Measurements from ENCODE around the gene TP53AIP1.

TP53AIP1 gene

GRCh38 chr11:128904656-128905344 is 37.9 kb downstream of the TP53AIP1 start:
- DNase-seq: peak; percentile 69

- DNase-seq: no peak
These were observed 38.4 kb downstream of the TP53AIP1 start for GRCh38 chr11:128904303-128904655.

GRCh38 chr11:128903248-128904061 is 39.2 kb downstream of the TP53AIP1 start:
- DNase-seq: no peak

GRCh38 chr11:128902515-128903066 is 40.1 kb downstream of the TP53AIP1 start:
- no peak for DNase-seq

GRCh38 chr11:128901653-128902514 is 40.8 kb downstream of the TP53AIP1 start:
- DNase-seq: no peak

- DNase-seq: no peak
These were observed 42.2 kb downstream of the TP53AIP1 start for GRCh38 chr11:128900468-128900867.

GRCh38 chr11:128898580-128899344 is 43.9 kb downstream of the TP53AIP1 start:
- DNase-seq: no peak

- DNase-seq: no peak
These were observed 44.8 kb downstream of the TP53AIP1 start for GRCh38 chr11:128897826-128898225.

GRCh38 chr11:128896356-128896755 is 46.3 kb downstream of the TP53AIP1 start:
- no peak for DNase-seq

- no peak for DNase-seq
These were observed 47.1 kb downstream of the TP53AIP1 start for GRCh38 chr11:128895526-128895925.

- no peak for DNase-seq
These were observed 48.0 kb downstream of the TP53AIP1 start for GRCh38 chr11:128894685-128895084.

GRCh38 chr11:128894286-128894681 is 48.4 kb downstream of the TP53AIP1 start:
- no peak for DNase-seq

GRCh38 chr11:128893578-128894285 is 48.9 kb downstream of the TP53AIP1 start:
- DNase-seq: no peak

GRCh38 chr11:128892866-128893565 is 49.7 kb downstream of the TP53AIP1 start:
- DNase-seq: no peak

- no peak for DNase-seq
These were observed 50.7 kb downstream of the TP53AIP1 start for GRCh38 chr11:128891913-128892398.

GRCh38 chr11:128890543-128891368 is 51.9 kb downstream of the TP53AIP1 start, which contains the start of gene KCNJ5:
Gene KCNJ5, plus strand, starts transcription at chr11:128891356. Its CDS starts 19,918 bp downstream, at chr11:128911274.
- DNase-seq: peak; percentile 67

- DNase-seq: no peak
These were observed 52.5 kb downstream of the TP53AIP1 start for GRCh38 chr11:128890216-128890542.

- DNase-seq: no peak
These were observed 52.9 kb downstream of the TP53AIP1 start for GRCh38 chr11:128889657-128890213.

Data from femur (tissue), 1 donor.